HEK293 (cell line): ENCODE data around the gene CIAPIN1.

Source experiments
- CTCF ChIA-PET: fragments of 350-600 bp; formaldehyde crosslinking; extraction: SDS; loops from one replicate; lab custom pipeline; 2021; ENCODE audit warnings: antibody characterized with exemption; lab: Yijun Ruan, JAX
- POLR2A ChIA-PET: fragments of 300-600 bp; formaldehyde crosslinking; extraction: SDS; loops from one replicate; lab custom pipeline; 2020; ENCODE audit warnings: antibody characterized with exemption, inconsistent platforms; lab: Yijun Ruan, JAX
- H3K27ac ChIP-seq: fragments of 200-500 bp; sonication (Bioruptor generic); 2 replicates; pipeline ENCODE4 v1.5.1; 2014; ENCODE audit warnings: low read depth, low read length, control low read depth, inconsistent platforms; ENCODE audit errors: extremely low read depth
- H3K36me3 ChIP-seq, 2 experiments: fragments of 200-500 bp in 1 of 2; sonication (Bioruptor generic) in 1 of 2; 1 replicate in 1 of 2; 2 replicates in 1 of 2; pipeline ENCODE4 v1.5.1; 2014 to 2017; ENCODE audit warnings: inconsistent platforms in 2 of 2, low read length in 2 of 2; ENCODE audit not compliant: control insufficient read depth in 2 of 2, insufficient read depth in 1 of 2
- H3K4me1 ChIP-seq: fragments of 200-500 bp; sonication (Bioruptor generic); 2 replicates; pipeline ENCODE4 v1.5.1; 2014; ENCODE audit warnings: mild to moderate bottlenecking, low read length, inconsistent platforms; ENCODE audit not compliant: control insufficient read depth, insufficient read depth
- H3K4me3 ChIP-seq: 2 replicates; pipeline ENCODE4 v1.5.1; 2011; ENCODE audit warnings: low read depth, mild to moderate bottlenecking, control low read depth, low read length, moderate library complexity
- H3K9me3 ChIP-seq: fragments of 200-500 bp; sonication (Bioruptor generic); 2 replicates; pipeline ENCODE4 v1.5.1; 2014; ENCODE audit warnings: low read depth, low read length, inconsistent platforms; ENCODE audit not compliant: control insufficient read depth, insufficient read depth
- ATF2 ChIP-seq: fragments of 450-650 bp; formaldehyde crosslinking; IDR thresholded peaks from 2 replicates; pipeline ENCODE4 v1.5.1; 2016; ENCODE audit warnings: missing biosample characterization, missing genetic modification characterization, low read depth
- KLF1 ChIP-seq: fragments of 450-650 bp; formaldehyde crosslinking; IDR thresholded peaks from 2 replicates; pipeline ENCODE4 v1.5.1; 2016; ENCODE audit warnings: missing biosample characterization, missing genetic modification characterization
- KLF17 ChIP-seq: fragments of 450-650 bp; formaldehyde crosslinking; IDR thresholded peaks from 2 replicates; pipeline ENCODE4 v1.5.1; 2016; ENCODE audit warnings: missing biosample characterization, missing genetic modification characterization
- SETDB1 ChIP-seq: IDR thresholded peaks from one replicate; pipeline ENCODE4 v1.6.1; 2017; ENCODE audit warnings: mild to moderate bottlenecking, low read length, moderate library complexity, mixed read lengths; ENCODE audit not compliant: insufficient read length
- SP3 ChIP-seq: fragments of 450-650 bp; formaldehyde crosslinking; IDR thresholded peaks from 2 replicates; pipeline ENCODE4 v1.5.1; 2016; ENCODE audit warnings: missing biosample characterization, missing genetic modification characterization
- ZNF138 ChIP-seq: fragments of 450-650 bp; formaldehyde crosslinking; IDR thresholded peaks from 2 replicates; pipeline ENCODE4 v1.5.1; 2016; ENCODE audit warnings: missing biosample characterization, missing genetic modification characterization, borderline replicate concordance
- ZNF148 ChIP-seq: fragments of 450-650 bp; formaldehyde crosslinking; IDR thresholded peaks from 2 replicates; pipeline ENCODE4 v1.5.0; 2017; ENCODE audit warnings: missing biosample characterization, missing genetic modification characterization, borderline replicate concordance
- ZNF423 ChIP-seq: fragments of 450-650 bp; formaldehyde crosslinking; IDR thresholded peaks from 2 replicates; pipeline ENCODE4 v1.5.1; 2016; ENCODE audit warnings: missing biosample characterization, missing genetic modification characterization
- ZNF501 ChIP-seq: fragments of 450-650 bp; formaldehyde crosslinking; IDR thresholded peaks from 2 replicates; pipeline ENCODE4 v1.5.1; 2016; ENCODE audit warnings: missing biosample characterization, missing genetic modification characterization
- ZNF548 ChIP-seq: fragments of 450-650 bp; formaldehyde crosslinking; IDR thresholded peaks from 2 replicates; pipeline ENCODE4 v1.5.1; 2016; ENCODE audit warnings: missing biosample characterization, missing genetic modification characterization
- ZNF692 ChIP-seq: fragments of 450-650 bp; formaldehyde crosslinking; IDR thresholded peaks from 2 replicates; pipeline ENCODE4 v1.5.1; 2016; ENCODE audit warnings: missing biosample characterization, missing genetic modification characterization
- ZSCAN30 ChIP-seq: fragments of 450-650 bp; IDR thresholded peaks from 2 replicates; pipeline ENCODE4 v1.5.1; 2018; ENCODE audit warnings: missing biosample characterization, mild to moderate bottlenecking, missing genetic modification characterization, moderate library complexity

The CIAPIN1 gene

GRCh38 chr16:57385083-57385482, 62.1 kb downstream of the CIAPIN1 start (continued):
- TF ChIP-seq ATF2 (tag by site-specific recombination), result no peak
- TF ChIP-seq ZNF501 (tag by site-specific recombination), result no peak
- TF ChIP-seq ZNF138 (tag by site-specific recombination), result no peak
- TF ChIP-seq KLF17 (tag by site-specific recombination), result no peak

- H3K4me1 ChIP-seq, result no peaks in the 10 kb centered on the region
- H3K9me3 ChIP-seq, result no peaks in the 10 kb centered on the region
- no peak overlapping the region for H3K4me3 ChIP-seq
- no peaks in the 10 kb centered on the region for H3K36me3 ChIP-seq
- ChIA-PET CTCF (no interaction called here), POLR2A (no interaction called here)
- TF ChIP-seq SP3 (no peak), ZNF548 (tag by site-specific recombination) (no peak), ZNF423 (no peak)
- TF ChIP-seq, all 188 proteins: peak for 0
- no peak overlapping the region for H3K27ac ChIP-seq
Observed at GRCh38 chr16:57384248-57385070, 62.7 kb downstream of the CIAPIN1 start.

- Histone ChIP-seq H3K9me3 (no peaks in the 10 kb centered on the region), H3K36me3 (no peaks in the 10 kb centered on the region), H3K4me3 (no peak overlapping the region), H3K4me1 (no peaks in the 10 kb centered on the region), H3K27ac (no peak overlapping the region)
- ChIA-PET CTCF (no interaction called here), POLR2A (no interaction called here)
- TF ChIP-seq KLF1 (tag by site-specific recombination) (peak; percentile 69), SETDB1 (no peak), ZNF148 (tag by site-specific recombination) (no peak), ZSCAN30 (tag by site-specific recombination) (no peak), ZNF692 (peak; percentile 64)
Observed at GRCh38 chr16:57383276-57384247, 63.6 kb downstream of the CIAPIN1 start.
